ENCODE measurements around the gene LSAMP.

DNA sequence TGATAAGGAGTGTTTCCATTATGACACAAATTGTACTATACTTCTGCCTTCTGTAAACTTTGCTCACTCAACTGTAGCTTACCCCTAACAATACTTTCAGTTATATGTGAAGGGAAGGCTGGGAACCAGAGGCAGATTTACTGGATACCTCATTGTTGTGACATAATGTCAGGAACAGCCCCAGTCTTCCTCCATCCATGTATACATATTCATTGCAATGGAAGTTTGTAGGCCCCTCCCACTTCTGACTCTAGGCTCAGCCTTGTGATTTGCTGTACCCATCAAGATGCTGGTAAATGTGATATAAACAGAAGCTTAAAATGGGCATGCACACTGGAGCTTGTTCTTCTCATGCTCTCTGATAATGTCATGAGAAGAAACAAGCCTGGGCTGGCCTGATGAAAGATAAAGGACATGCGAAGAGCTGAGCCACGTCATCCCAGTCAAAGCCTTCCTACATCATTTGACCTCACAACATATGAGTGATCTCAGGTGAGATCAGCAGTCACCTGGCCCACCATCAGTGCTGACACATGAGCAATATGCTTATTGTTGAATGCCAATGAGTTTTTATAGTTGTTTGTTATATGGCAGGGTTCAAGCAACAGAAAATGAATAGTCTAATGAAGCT, 554.2 kb downstream of the LSAMP start:
- TF ChIP-seq, protein P1, sequence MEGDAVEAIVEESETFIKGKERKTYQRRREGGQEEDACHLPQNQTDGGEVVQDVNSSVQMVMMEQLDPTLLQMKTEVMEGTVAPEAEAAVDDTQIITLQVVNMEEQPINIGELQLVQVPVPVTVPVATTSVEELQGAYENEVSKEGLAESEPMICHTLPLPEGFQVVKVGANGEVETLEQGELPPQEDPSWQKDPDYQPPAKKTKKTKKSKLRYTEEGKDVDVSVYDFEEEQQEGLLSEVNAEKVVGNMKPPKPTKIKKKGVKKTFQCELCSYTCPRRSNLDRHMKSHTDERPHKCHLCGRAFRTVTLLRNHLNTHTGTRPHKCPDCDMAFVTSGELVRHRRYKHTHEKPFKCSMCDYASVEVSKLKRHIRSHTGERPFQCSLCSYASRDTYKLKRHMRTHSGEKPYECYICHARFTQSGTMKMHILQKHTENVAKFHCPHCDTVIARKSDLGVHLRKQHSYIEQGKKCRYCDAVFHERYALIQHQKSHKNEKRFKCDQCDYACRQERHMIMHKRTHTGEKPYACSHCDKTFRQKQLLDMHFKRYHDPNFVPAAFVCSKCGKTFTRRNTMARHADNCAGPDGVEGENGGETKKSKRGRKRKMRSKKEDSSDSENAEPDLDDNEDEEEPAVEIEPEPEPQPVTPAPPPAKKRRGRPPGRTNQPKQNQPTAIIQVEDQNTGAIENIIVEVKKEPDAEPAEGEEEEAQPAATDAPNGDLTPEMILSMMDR (conservative IDR thresholded peaks at IDR 0.05; ENCODE audit: low read depth, low read length), result no peak
- no peak for TF ChIP-seq EZH2 (IDR thresholded peaks at IDR 0.05; ENCODE audit: borderline replicate concordance, low read depth, low read length, poor library complexity, severe bottlenecking)

All from A673 (cell line).